Measurements from ENCODE around the gene RBFOX2. TPM values are rescaled to one million over a fixed set of nuclear protein-coding genes. Genes with fewer than 3 reads are reported as not detected.
A peak's percentile ranks its signal among the peaks of the same experiment; 100 is the strongest.

Gene RBFOX2
- total RNA-seq, 4 donors from 2014 or later, result 50.2 to 75.6 (median 71.4) TPM

DNA sequence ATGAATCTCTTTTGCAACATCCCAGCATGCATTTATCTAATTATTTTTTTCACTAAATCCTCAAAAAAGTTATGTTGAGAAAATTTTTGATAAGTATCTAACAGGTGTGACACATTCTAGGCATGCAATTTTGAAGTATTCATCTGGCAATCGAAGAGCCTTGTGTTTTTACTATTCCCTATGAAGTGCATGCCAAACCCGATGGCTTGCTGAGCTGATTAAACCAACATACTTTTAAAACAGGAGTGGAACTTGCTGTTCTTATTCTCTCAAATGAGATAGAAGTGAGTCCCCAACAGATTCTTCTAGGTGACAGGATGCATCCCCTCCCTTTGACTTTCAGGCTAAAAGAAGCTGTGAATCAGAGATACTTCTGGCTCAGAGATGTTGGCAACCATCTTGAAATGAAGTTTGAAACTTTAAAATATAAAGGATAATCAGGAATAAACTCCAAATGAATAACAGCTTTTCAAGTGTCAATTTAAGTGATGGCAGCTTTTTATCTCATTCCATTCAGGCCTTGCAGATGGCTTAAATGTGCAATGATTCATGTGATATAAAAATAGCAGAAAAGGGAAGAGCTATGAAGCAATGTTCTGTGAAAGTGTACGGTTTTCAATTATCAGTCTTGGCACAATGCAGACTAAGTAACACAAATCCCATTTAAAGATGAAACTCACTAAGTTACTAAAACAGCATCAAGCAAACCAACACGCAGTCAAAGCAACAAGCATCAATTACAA lies 243.3 kb downstream of the RBFOX2 start:
- Histone ChIP-seq H3K4me1 (peaks cover 0 to 22% (median 0%) of the 10 kb centered on the region in 4 donors), H3K36me3 (no peaks in the 10 kb centered on the region), H3K9me3 (no peaks in the 10 kb centered on the region), H3K27me3 (no peaks in the 10 kb centered on the region), H3K27ac (no peak overlapping the region), H3K4me3 (no peak overlapping the region)
- WGBS, 2 donors, result 52 to 62% methylated on average over 4 of the region's 4 CpGs
- DNase-seq (ENCODE audit: low spot score in 2 of 2), result no peak
- TF ChIP-seq, protein P1, sequence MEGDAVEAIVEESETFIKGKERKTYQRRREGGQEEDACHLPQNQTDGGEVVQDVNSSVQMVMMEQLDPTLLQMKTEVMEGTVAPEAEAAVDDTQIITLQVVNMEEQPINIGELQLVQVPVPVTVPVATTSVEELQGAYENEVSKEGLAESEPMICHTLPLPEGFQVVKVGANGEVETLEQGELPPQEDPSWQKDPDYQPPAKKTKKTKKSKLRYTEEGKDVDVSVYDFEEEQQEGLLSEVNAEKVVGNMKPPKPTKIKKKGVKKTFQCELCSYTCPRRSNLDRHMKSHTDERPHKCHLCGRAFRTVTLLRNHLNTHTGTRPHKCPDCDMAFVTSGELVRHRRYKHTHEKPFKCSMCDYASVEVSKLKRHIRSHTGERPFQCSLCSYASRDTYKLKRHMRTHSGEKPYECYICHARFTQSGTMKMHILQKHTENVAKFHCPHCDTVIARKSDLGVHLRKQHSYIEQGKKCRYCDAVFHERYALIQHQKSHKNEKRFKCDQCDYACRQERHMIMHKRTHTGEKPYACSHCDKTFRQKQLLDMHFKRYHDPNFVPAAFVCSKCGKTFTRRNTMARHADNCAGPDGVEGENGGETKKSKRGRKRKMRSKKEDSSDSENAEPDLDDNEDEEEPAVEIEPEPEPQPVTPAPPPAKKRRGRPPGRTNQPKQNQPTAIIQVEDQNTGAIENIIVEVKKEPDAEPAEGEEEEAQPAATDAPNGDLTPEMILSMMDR (IDR thresholded peaks at IDR 0.05), result no peak
- TF ChIP-seq POLR2A (IDR thresholded peaks at IDR 0.05) (no peak), EP300 (IDR thresholded peaks at IDR 0.05) (no peak)

DNA sequence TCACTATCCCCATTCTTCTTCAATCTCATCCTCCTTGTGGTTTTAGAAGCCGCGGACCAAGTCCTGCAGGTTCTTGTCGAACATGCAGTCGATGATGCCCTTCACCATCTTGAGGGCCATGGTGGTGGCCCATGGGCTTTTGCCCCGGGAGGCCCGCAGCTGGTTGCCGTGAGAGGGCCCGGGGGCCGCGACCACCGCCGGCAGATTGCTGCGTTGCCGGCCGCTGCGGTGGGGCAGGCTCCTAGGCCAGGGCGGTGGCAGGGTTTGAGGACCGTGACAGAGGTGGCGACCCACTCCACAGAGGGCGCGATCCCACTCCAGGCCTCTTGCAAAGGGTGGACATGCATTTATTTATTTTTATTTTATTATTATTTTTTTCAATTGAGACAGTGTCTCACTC lies 244.0 kb downstream of the RBFOX2 start:
- Histone ChIP-seq H3K4me1 (peaks cover 0 to 25% (median 0%) of the 10 kb centered on the region in 4 donors), H3K9me3 (no peaks in the 10 kb centered on the region), H3K36me3 (no peaks in the 10 kb centered on the region), H3K27me3 (no peaks in the 10 kb centered on the region), H3K27ac (no peak overlapping the region), H3K4me3 (no peak overlapping the region)
- TF ChIP-seq, protein P1 (IDR thresholded peaks at IDR 0.05), result no peak
- TF ChIP-seq POLR2A (IDR thresholded peaks at IDR 0.05) (no peak), EP300 (IDR thresholded peaks at IDR 0.05) (no peak)
- 92 to 96% methylated on average over 18 to 21 of the region's 21 CpGs for WGBS, 2 donors
- DNase-seq (ENCODE audit: low spot score in 2 of 2), result no peak

DNA sequence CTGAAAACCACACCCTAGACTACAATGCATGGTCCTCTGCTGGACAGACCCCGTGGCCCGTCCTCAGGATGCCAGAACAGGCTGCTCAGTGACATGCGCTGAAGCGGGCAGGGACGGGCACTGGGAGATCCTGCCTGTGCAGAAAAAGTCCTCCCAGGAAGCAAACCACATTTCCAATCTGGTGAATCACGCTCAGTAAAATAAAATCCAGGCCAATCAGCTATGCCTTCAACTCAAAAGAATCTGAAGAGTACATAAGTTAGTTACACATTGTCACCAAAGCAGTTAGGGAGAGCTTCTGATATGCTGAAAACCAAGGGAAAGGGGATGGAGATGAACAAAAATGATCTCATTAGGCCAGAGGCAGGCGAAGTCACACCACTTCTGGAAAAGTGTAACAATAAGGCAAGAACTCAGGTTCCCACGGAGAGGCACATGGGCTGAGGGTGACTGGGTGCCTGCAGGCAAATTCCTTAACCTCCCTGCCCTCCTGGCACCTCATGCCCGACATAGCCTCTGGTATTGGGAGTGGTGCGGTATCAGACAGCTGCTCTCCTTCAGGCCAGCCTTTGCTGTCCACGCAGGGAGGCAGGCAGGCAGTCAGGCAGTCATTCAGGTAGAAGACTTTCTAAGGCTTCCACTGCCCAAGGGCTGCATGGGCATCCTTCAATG lies 244.5 kb downstream of the RBFOX2 start:
- WGBS, 2 donors, result 86 to 89% methylated on average over 11 of the region's 11 CpGs
- Histone ChIP-seq H3K4me1 (peaks cover 0 to 25% (median 0%) of the 10 kb centered on the region in 4 donors), H3K27me3 (no peaks in the 10 kb centered on the region), H3K4me3 (no peak overlapping the region), H3K36me3 (no peaks in the 10 kb centered on the region), H3K27ac (no peak overlapping the region), H3K9me3 (no peaks in the 10 kb centered on the region)
- TF ChIP-seq EP300 (IDR thresholded peaks at IDR 0.05), result no peak
- no peak for TF ChIP-seq POLR2A (IDR thresholded peaks at IDR 0.05)
- TF ChIP-seq, protein P1 (IDR thresholded peaks at IDR 0.05), result no peak
- no peak for DNase-seq (ENCODE audit: low spot score in 2 of 2)

DNA sequence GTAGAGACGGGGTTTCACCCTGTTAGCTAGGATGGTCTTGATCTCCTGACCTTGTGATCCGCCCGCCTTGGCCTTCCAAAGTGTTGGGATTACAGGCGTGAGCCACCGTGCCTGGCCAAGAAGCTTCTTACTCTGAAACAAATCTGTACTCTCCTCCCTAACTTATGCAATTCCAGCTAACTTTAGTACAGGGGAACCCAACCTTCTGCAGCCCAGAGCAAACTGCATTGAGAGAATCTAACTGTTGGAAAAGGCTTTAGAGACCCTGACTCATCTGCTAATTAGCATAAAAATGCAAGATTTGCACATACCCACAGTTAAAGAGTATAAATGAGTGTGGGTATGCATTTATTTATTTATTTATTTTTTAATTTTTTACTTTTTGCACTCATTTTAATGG lies 246.1 kb downstream of the RBFOX2 start:
- 73 to 88% methylated on average over 5 of the region's 5 CpGs for WGBS, 2 donors
- H3K4me3 ChIP-seq, result no peak overlapping the region
- DNase-seq (ENCODE audit: low spot score in 2 of 2), result no peak
- H3K9me3 ChIP-seq, result no peaks in the 10 kb centered on the region
- no peaks in the 10 kb centered on the region for H3K27me3 ChIP-seq
- H3K4me1 ChIP-seq, result peaks cover 0 to 25% (median 0%) of the 10 kb centered on the region in 4 donors
- no peaks in the 10 kb centered on the region for H3K36me3 ChIP-seq
- TF ChIP-seq POLR2A (IDR thresholded peaks at IDR 0.05), result no peak
- TF ChIP-seq, protein P1 (IDR thresholded peaks at IDR 0.05), result no peak
- TF ChIP-seq EP300 (IDR thresholded peaks at IDR 0.05), result no peak
- peak overlapping the region in 1 of 4 donors; percentile 6 for H3K27ac ChIP-seq

DNA sequence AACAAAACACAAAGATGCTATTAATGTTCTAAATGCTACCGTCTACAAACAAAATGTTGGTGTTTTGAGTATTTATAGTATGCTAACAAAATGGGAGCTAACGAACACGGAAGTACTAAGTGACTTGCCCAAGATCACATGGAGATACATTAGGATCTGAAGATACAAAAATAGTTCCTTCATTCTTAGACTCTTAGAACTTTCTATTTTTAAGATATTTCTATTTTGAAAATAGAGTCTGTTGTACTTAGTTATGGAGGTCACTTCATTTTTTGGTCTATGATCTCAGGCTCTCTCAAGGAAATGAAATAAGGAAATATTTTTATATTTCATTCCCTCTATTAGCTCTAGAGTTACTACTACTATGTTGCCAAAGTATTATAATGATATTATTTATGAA lies 246.7 kb downstream of the RBFOX2 start:
- 70 to 71% methylated on average over 3 of the region's 3 CpGs for WGBS, 2 donors
- no peaks in the 10 kb centered on the region for H3K9me3 ChIP-seq
- peak overlapping the region in 1 of 4 donors; percentile 6 for H3K27ac ChIP-seq
- no peaks in the 10 kb centered on the region for H3K36me3 ChIP-seq
- no peak for TF ChIP-seq EP300 (IDR thresholded peaks at IDR 0.05)
- TF ChIP-seq, protein P1 (IDR thresholded peaks at IDR 0.05), result no peak
- TF ChIP-seq POLR2A (IDR thresholded peaks at IDR 0.05), result no peak
- DNase-seq (ENCODE audit: low spot score in 2 of 2), result no peak
- H3K27me3 ChIP-seq, result no peaks in the 10 kb centered on the region
- no peak overlapping the region for H3K4me3 ChIP-seq
- peaks cover 0 to 25% (median 0%) of the 10 kb centered on the region in 4 donors for H3K4me1 ChIP-seq

Measured in tibial nerve (tissue), 4 donors.